ENCODE results near the gene B4GALNT2. TPM values are rescaled to one million over a fixed set of nuclear protein-coding genes. Genes with fewer than 3 reads are reported as not detected.

The B4GALNT2 gene
- polyA plus RNA-seq, 1 experiment: 0.12 TPM

- H3K27me3 ChIP-seq (ENCODE audit: control insufficient read depth, insufficient read depth, low read length): no peaks in the 10 kb centered on the region
- POLR2A ChIA-PET: no interaction called here
- no peak for DNase-seq (ENCODE audit: low read depth)
- no peaks in the 10 kb centered on the region for H3K36me3 ChIP-seq (ENCODE audit: control insufficient read depth, insufficient read depth, low read length)
- no peak for TF ChIP-seq CTCF (IDR thresholded peaks at IDR 0.05; ENCODE audit: insufficient read depth, low read depth, low read length)
- 0 out of 2 replicates have a peak within 1 kb of the TSS, but pooled peaks have one; percentile 8 for H3K4me3 ChIP-seq (ENCODE audit: low read depth, low read length)
- CTCF ChIA-PET: interaction anchor here (0.8 to 3.2 kb wide), 4 partner anchors 12 to 30 kb away, joined by 3 to 18 read pairs (median 6); no protein-coding TSS in a partner anchor
Observed at GRCh38 chr17:49210158-49211029, 77.8 kb downstream of the B4GALNT2 start, which contains the start of the genes ABI3 and GNGT2. ABI3 (plus strand) TSS chr17:49210707; CDS start chr17:49210725, 18 bp downstream. GNGT2 (minus strand) TSS chr17:49210574; CDS start chr17:49207422, 3,152 bp downstream.

- DNase-seq (ENCODE audit: low read depth): no peak
- no peak for TF ChIP-seq CTCF (IDR thresholded peaks at IDR 0.05; ENCODE audit: insufficient read depth, low read depth, low read length)
- POLR2A ChIA-PET: no interaction called here
- Histone ChIP-seq H3K27me3 (ENCODE audit: control insufficient read depth, insufficient read depth, low read length) (no peaks in the 10 kb centered on the region), H3K36me3 (ENCODE audit: control insufficient read depth, insufficient read depth, low read length) (no peaks in the 10 kb centered on the region), H3K4me3 (ENCODE audit: low read depth, low read length) (no peak overlapping the region)
- CTCF ChIA-PET: interaction anchor here (2.0 to 5.0 kb wide), 3 partner anchors 9 to 34 kb away, joined by 5 to 55 read pairs (median 14); no protein-coding TSS in a partner anchor
Observed at GRCh38 chr17:49213399-49213798, 80.8 kb downstream of the B4GALNT2 start.

GRCh38 chr17:49213847-49214246, 81.3 kb downstream of the B4GALNT2 start:
- no peak for TF ChIP-seq CTCF (IDR thresholded peaks at IDR 0.05; ENCODE audit: insufficient read depth, low read depth, low read length)
- no peak overlapping the region for H3K4me3 ChIP-seq (ENCODE audit: low read depth, low read length)
- H3K27me3 ChIP-seq (ENCODE audit: control insufficient read depth, insufficient read depth, low read length): no peaks in the 10 kb centered on the region
- no peak for DNase-seq (ENCODE audit: low read depth)
- CTCF ChIA-PET: interaction anchor here (2.0 to 5.0 kb wide), 3 partner anchors 8 to 34 kb away, joined by 5 to 55 read pairs (median 14); no protein-coding TSS in a partner anchor
- POLR2A ChIA-PET: no interaction called here
- H3K36me3 ChIP-seq (ENCODE audit: control insufficient read depth, insufficient read depth, low read length): no peaks in the 10 kb centered on the region

GRCh38 chr17:49214676-49215360, 82.2 kb downstream of the B4GALNT2 start:
- no peak for DNase-seq (ENCODE audit: low read depth)
- Histone ChIP-seq H3K4me3 (ENCODE audit: low read depth, low read length) (no peak overlapping the region), H3K27me3 (ENCODE audit: control insufficient read depth, insufficient read depth, low read length) (no peaks in the 10 kb centered on the region), H3K36me3 (ENCODE audit: control insufficient read depth, insufficient read depth, low read length) (no peaks in the 10 kb centered on the region)
- no peak for TF ChIP-seq CTCF (IDR thresholded peaks at IDR 0.05; ENCODE audit: insufficient read depth, low read depth, low read length)
- CTCF ChIA-PET: interaction anchor here (1.5 to 5.0 kb wide), 2 partner anchors 11 to 76 kb away, joined by 8 to 55 read pairs; no protein-coding TSS in a partner anchor
- POLR2A ChIA-PET: no interaction called here

- no peak for DNase-seq (ENCODE audit: low read depth)
- Histone ChIP-seq H3K36me3 (ENCODE audit: control insufficient read depth, insufficient read depth, low read length) (no peaks in the 10 kb centered on the region), H3K4me3 (ENCODE audit: low read depth, low read length) (no peak overlapping the region), H3K27me3 (ENCODE audit: control insufficient read depth, insufficient read depth, low read length) (no peaks in the 10 kb centered on the region)
- ChIA-PET POLR2A (no interaction called here), CTCF (interaction anchor here (0.9 to 1.2 kb wide), 2 partner anchors 10 to 36 kb away, joined by 3 read pairs; no protein-coding TSS in a partner anchor)
- no peak for TF ChIP-seq CTCF (IDR thresholded peaks at IDR 0.05; ENCODE audit: insufficient read depth, low read depth, low read length)
Observed at GRCh38 chr17:49216482-49216881, 83.9 kb downstream of the B4GALNT2 start.
